Cerebellar cortex (tissue), 1 donor: ENCODE measurements around the gene HEXB.

Experiments
- DNase-seq: peaks from one replicate; pipeline ENCODE4 v3.0.0-alpha.2; 2015; ENCODE audit warnings: low spot score

Gene HEXB

GRCh38 chr5:74684900-74685851, at the start of gene HEXB:
TSS of gene HEXB (plus strand) at chr5:74685233. CDS start at chr5:74685261, 28 bp downstream.
- DNase-seq: peak; percentile 83

GRCh38 chr5:74636149-74636548, 48.9 kb upstream of the HEXB start:
- DNase-seq: no peak

GRCh38 chr5:74636552-74636951, 48.5 kb upstream of the HEXB start:
- no peak for DNase-seq

- DNase-seq: no peak
These were observed 46.5 kb upstream of the HEXB start for GRCh38 chr5:74638544-74638969.

- DNase-seq: no peak
These were observed 45.8 kb upstream of the HEXB start for GRCh38 chr5:74638970-74639806.

- no peak for DNase-seq
These were observed 45.1 kb upstream of the HEXB start for GRCh38 chr5:74639807-74640449.

GRCh38 chr5:74640450-74640953, 44.5 kb upstream of the HEXB start, which contains the start of gene ENC1:
TSS of gene ENC1 (minus strand) at chr5:74640728. CDS start at chr5:74636485, 4,243 bp downstream.
- DNase-seq: peak; percentile 80

- peak; percentile 64 for DNase-seq
These were observed 43.9 kb upstream of the HEXB start for GRCh38 chr5:74640954-74641734.

GRCh38 chr5:74641735-74642542, 43.1 kb upstream of the HEXB start:
- peak; percentile 67 for DNase-seq

- no peak for DNase-seq
These were observed 42.5 kb upstream of the HEXB start for GRCh38 chr5:74642543-74642863.

GRCh38 chr5:74643111-74643562, 41.9 kb upstream of the HEXB start:
- DNase-seq: no peak

GRCh38 chr5:74647096-74647495, 37.9 kb upstream of the HEXB start:
- no peak for DNase-seq

GRCh38 chr5:74648835-74649293, 36.2 kb upstream of the HEXB start:
- peak; percentile 81 for DNase-seq

- no peak for DNase-seq
These were observed 35.5 kb upstream of the HEXB start for GRCh38 chr5:74649421-74649973.

GRCh38 chr5:74651710-74652109, 33.3 kb upstream of the HEXB start:
- no peak for DNase-seq

- no peak for DNase-seq
These were observed 32.5 kb upstream of the HEXB start for GRCh38 chr5:74652576-74652975.

- no peak for DNase-seq
These were observed 31.0 kb upstream of the HEXB start for GRCh38 chr5:74653991-74654390.

GRCh38 chr5:74655206-74655605, 29.8 kb upstream of the HEXB start:
- DNase-seq: no peak

GRCh38 chr5:74655716-74656115, 29.3 kb upstream of the HEXB start:
- DNase-seq: no peak

- DNase-seq: no peak
These were observed 27.9 kb upstream of the HEXB start for GRCh38 chr5:74657165-74657564.
